ENCODE results near the gene PLAU. TPM values are rescaled to one million over a fixed set of nuclear protein-coding genes. Genes with fewer than 3 reads are reported as not detected.

PLAU gene
- total and polyA plus RNA-seq, 2 donors (not counting 3 experiments of a cell fraction or from before 2014, with no cell fraction given): 23.6 to 34.9 TPM

- no peak overlapping the region for H3K4me3 ChIP-seq (replicated peaks in 1 of 3; ENCODE audit: insufficient read depth in 1 of 3, low read depth in 1 of 3, low read length in 3 of 3)
- no peak overlapping the region for H3K9ac ChIP-seq (replicated peaks; ENCODE audit: extremely low read depth, insufficient read depth, low read length)
- H3K27me3 ChIP-seq (ENCODE audit: control insufficient read depth in 2 of 2, insufficient read depth in 2 of 2, low read length in 2 of 2): no peaks in the 10 kb centered on the region
- H3K4me1 ChIP-seq (ENCODE audit: control insufficient read depth, extremely low read depth, insufficient read depth, low read length): peaks cover 9% of the 10 kb centered on the region
- peaks cover 5 to 6% of the 10 kb centered on the region in 2 experiments for H3K36me3 ChIP-seq (ENCODE audit: control insufficient read depth in 2 of 2, extremely low read depth in 1 of 2, insufficient read depth in 2 of 2, low read length in 2 of 2)
- no peak overlapping the region for H3K4me2 ChIP-seq (ENCODE audit: insufficient read depth, low read length)
- ChIA-PET POLR2A (no interaction called here), CTCF (interaction anchor here (5.7 kb wide), 1 partner anchor 101 kb away, joined by 69 read pairs; a partner anchor contains a TSS)
- H3K9me3 ChIP-seq (replicated peaks; ENCODE audit: control insufficient read depth, insufficient read depth, low read length): no peaks in the 10 kb centered on the region
- no peak for DNase-seq (ENCODE audit: low read depth, low spot score)
- TF ChIP-seq POLR2AphosphoS5 (IDR thresholded peaks at IDR 0.05; ENCODE audit: insufficient read depth, low read depth, low read length) (no peak), JUN (IDR thresholded peaks at IDR 0.05; ENCODE audit: borderline replicate concordance, insufficient read depth, insufficient read length, low read depth) (no peak), FOS (IDR thresholded peaks at IDR 0.05; ENCODE audit: borderline replicate concordance, insufficient read depth, low read length) (no peak)
- dilution Hi-C loops (cut with MboI; ENCODE audit: extremely low pct_ligation_motif_present, low sequenced_read_pairs) (no loop called here), intact Hi-C loops (cut with micrococcal nuclease) (no loop called here)
- no peak overlapping the region for H3K27ac ChIP-seq (ENCODE audit: insufficient read depth, low read depth, low read length)
- no TSS peak for BruUV-seq (replicated peaks)
- no peaks in the 10 kb centered on the region for H3K9me1 ChIP-seq (replicated peaks; ENCODE audit: control insufficient read depth, extremely low read depth, insufficient read depth, low read length)
- H2AFZ ChIP-seq (ENCODE audit: low read depth, low read length): no peak overlapping the region
- no peak for FAIRE-seq
- no peaks in the 10 kb centered on the region for H4K20me1 ChIP-seq (replicated peaks; ENCODE audit: control insufficient read depth, extremely low read depth, insufficient read depth, low read length)
- H3K79me2 ChIP-seq (ENCODE audit: control insufficient read depth, insufficient read depth, low read length): peaks cover 7% of the 10 kb centered on the region
Observed at GRCh38 chr10:73876157-73876556, 34.8 kb upstream of the PLAU start.

- Histone ChIP-seq H3K9me1 (replicated peaks; ENCODE audit: control insufficient read depth, extremely low read depth, insufficient read depth, low read length) (no peaks in the 10 kb centered on the region), H3K4me3 (replicated peaks in 1 of 3; ENCODE audit: insufficient read depth in 1 of 3, low read depth in 1 of 3, low read length in 3 of 3) (no peak overlapping the region), H2AFZ (ENCODE audit: low read depth, low read length) (no peak overlapping the region), H3K79me2 (ENCODE audit: control insufficient read depth, insufficient read depth, low read length) (peaks cover 7% of the 10 kb centered on the region), H3K36me3 (ENCODE audit: control insufficient read depth in 2 of 2, extremely low read depth in 1 of 2, insufficient read depth in 2 of 2, low read length in 2 of 2) (peaks cover 2 to 6% of the 10 kb centered on the region in 2 experiments), H3K27me3 (ENCODE audit: control insufficient read depth in 2 of 2, insufficient read depth in 2 of 2, low read length in 2 of 2) (no peaks in the 10 kb centered on the region), H3K27ac (ENCODE audit: insufficient read depth, low read depth, low read length) (no peak overlapping the region), H3K9me3 (replicated peaks; ENCODE audit: control insufficient read depth, insufficient read depth, low read length) (no peaks in the 10 kb centered on the region), H3K4me1 (ENCODE audit: control insufficient read depth, extremely low read depth, insufficient read depth, low read length) (peaks cover 9% of the 10 kb centered on the region), H3K4me2 (ENCODE audit: insufficient read depth, low read length) (no peak overlapping the region), H3K9ac (replicated peaks; ENCODE audit: extremely low read depth, insufficient read depth, low read length) (no peak overlapping the region), H4K20me1 (replicated peaks; ENCODE audit: control insufficient read depth, extremely low read depth, insufficient read depth, low read length) (no peaks in the 10 kb centered on the region)
- BruUV-seq (replicated peaks): no TSS peak
- DNase-seq (ENCODE audit: low read depth, low spot score) (no peak), FAIRE-seq (no peak)
- TF ChIP-seq JUN (IDR thresholded peaks at IDR 0.05; ENCODE audit: borderline replicate concordance, insufficient read depth, insufficient read length, low read depth) (no peak), FOS (IDR thresholded peaks at IDR 0.05; ENCODE audit: borderline replicate concordance, insufficient read depth, low read length) (no peak), POLR2A (IDR thresholded peaks at IDR 0.05; ENCODE audit: low read depth, low read length) (no peak), EZH2 (IDR thresholded peaks at IDR 0.05; ENCODE audit: borderline replicate concordance, low read depth, low read length, severe bottlenecking) (no peak)
- POLR2A ChIA-PET: no interaction called here
- dilution Hi-C loops (cut with MboI; ENCODE audit: extremely low pct_ligation_motif_present, low sequenced_read_pairs): no loop called here
- intact Hi-C loops (cut with micrococcal nuclease): no loop called here
- CTCF ChIA-PET: interaction anchor here (1.2 to 6.5 kb wide), 4 partner anchors 11 to 101 kb away, joined by 3 to 171 read pairs (median 38); a partner anchor contains a TSS
Observed at GRCh38 chr10:73876566-73876965, 34.4 kb upstream of the PLAU start.
